ENCODE measurements around the gene SPOCK2. TPM values are rescaled to one million over a fixed set of nuclear protein-coding genes. Genes with fewer than 3 reads are reported as not detected.

SPOCK2 gene
- total and polyA plus RNA-seq, 2 of the 13 experiments (the other 11 are each of a cell fraction or from before 2014, with no cell fraction given) = 8.6 to 30.6 TPM

DNA sequence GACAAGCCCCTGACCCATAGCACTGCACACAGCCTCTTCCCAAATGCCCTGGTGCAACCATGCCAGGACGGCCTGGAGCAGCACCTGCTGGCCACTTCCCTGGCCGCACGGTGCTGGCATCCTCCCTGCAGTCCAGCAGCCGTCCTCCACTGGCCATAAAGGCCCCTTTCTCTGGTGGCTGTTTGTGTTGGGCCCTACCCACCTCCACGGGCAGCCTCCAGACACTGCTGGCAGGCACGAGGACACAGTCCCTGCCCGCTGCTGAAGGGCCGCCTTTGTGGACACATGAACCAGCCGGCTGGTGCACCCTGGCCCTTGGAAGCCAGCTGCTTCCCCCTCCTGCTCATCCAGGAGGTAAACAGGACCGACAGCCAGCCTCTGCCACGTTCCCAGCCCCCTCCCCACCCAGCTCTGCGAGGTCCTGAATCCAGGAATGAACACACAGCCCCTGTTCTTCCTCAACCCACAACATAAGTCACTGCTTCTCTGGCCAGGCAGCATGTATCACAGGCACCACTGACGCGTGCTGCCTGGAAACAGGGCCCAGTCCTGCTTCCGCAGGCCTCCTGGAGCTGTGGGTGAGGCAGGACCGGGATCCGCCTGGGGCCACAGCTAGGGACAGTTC lies 43.8 kb downstream of the SPOCK2 start (continued):
- TF ChIP-seq, protein P1, sequence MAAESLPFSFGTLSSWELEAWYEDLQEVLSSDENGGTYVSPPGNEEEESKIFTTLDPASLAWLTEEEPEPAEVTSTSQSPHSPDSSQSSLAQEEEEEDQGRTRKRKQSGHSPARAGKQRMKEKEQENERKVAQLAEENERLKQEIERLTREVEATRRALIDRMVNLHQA (CRISPR knock-in tag; IDR thresholded peaks at IDR 0.05) = no peak
- TF ChIP-seq, protein P2, sequence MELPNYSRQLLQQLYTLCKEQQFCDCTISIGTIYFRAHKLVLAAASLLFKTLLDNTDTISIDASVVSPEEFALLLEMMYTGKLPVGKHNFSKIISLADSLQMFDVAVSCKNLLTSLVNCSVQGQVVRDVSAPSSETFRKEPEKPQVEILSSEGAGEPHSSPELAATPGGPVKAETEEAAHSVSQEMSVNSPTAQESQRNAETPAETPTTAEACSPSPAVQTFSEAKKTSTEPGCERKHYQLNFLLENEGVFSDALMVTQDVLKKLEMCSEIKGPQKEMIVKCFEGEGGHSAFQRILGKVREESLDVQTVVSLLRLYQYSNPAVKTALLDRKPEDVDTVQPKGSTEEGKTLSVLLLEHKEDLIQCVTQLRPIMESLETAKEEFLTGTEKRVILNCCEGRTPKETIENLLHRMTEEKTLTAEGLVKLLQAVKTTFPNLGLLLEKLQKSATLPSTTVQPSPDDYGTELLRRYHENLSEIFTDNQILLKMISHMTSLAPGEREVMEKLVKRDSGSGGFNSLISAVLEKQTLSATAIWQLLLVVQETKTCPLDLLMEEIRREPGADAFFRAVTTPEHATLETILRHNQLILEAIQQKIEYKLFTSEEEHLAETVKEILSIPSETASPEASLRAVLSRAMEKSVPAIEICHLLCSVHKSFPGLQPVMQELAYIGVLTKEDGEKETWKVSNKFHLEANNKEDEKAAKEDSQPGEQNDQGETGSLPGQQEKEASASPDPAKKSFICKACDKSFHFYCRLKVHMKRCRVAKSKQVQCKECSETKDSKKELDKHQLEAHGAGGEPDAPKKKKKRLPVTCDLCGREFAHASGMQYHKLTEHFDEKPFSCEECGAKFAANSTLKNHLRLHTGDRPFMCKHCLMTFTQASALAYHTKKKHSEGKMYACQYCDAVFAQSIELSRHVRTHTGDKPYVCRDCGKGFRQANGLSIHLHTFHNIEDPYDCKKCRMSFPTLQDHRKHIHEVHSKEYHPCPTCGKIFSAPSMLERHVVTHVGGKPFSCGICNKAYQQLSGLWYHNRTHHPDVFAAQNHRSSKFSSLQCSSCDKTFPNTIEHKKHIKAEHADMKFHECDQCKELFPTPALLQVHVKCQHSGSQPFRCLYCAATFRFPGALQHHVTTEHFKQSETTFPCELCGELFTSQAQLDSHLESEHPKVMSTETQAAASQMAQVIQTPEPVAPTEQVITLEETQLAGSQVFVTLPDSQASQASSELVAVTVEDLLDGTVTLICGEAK (IDR thresholded peaks at IDR 0.05) = no peak
- TF ChIP-seq, protein P2 (CRISPR knock-in tag; IDR thresholded peaks at IDR 0.05) = no peak; the same call in 1 of the 2 replicates
- TF ChIP-seq HCFC1 (IDR thresholded peaks at IDR 0.05; ENCODE audit: low read depth, low read length) (no peak), RARG (CRISPR knock-in tag; IDR thresholded peaks at IDR 0.05; ENCODE audit: low read depth) (no peak), ZNF547 (CRISPR knock-in tag; IDR thresholded peaks at IDR 0.05) (no peak; the same call in 1 of the 2 replicates), ZZZ3 (CRISPR knock-in tag; IDR thresholded peaks at IDR 0.05; ENCODE audit: borderline replicate concordance) (no peak), ZFP82 (CRISPR knock-in tag; IDR thresholded peaks at IDR 0.05; ENCODE audit: borderline replicate concordance) (no peak), GATAD1 (CRISPR knock-in tag; IDR thresholded peaks at IDR 0.05) (0 out of 2 replicates have a peak, but pooled peaks have one; percentile 30), KDM6A (CRISPR knock-in tag; IDR thresholded peaks at IDR 0.05; ENCODE audit: low read depth) (no peak), CC2D1A (CRISPR knock-in tag; IDR thresholded peaks at IDR 0.05) (no peak), ZNF143 (CRISPR knock-in tag; IDR thresholded peaks at IDR 0.05) (no peak), PAX8 (CRISPR knock-in tag; IDR thresholded peaks at IDR 0.05; ENCODE audit: borderline replicate concordance) (no peak), MED8 (CRISPR knock-in tag; IDR thresholded peaks at IDR 0.05; ENCODE audit: insufficient replicate concordance) (no peak), ZFP41 (CRISPR knock-in tag; IDR thresholded peaks at IDR 0.05; ENCODE audit: borderline replicate concordance) (no peak), ZNF883 (CRISPR knock-in tag; IDR thresholded peaks at IDR 0.05; ENCODE audit: not compliant biosample characterization) (no peak), ZNF776 (CRISPR knock-in tag; IDR thresholded peaks at IDR 0.05) (no peak), ZFP37 (CRISPR knock-in tag; IDR thresholded peaks at IDR 0.05; ENCODE audit: borderline replicate concordance) (no peak)
- TF ChIP-seq, protein P3, sequence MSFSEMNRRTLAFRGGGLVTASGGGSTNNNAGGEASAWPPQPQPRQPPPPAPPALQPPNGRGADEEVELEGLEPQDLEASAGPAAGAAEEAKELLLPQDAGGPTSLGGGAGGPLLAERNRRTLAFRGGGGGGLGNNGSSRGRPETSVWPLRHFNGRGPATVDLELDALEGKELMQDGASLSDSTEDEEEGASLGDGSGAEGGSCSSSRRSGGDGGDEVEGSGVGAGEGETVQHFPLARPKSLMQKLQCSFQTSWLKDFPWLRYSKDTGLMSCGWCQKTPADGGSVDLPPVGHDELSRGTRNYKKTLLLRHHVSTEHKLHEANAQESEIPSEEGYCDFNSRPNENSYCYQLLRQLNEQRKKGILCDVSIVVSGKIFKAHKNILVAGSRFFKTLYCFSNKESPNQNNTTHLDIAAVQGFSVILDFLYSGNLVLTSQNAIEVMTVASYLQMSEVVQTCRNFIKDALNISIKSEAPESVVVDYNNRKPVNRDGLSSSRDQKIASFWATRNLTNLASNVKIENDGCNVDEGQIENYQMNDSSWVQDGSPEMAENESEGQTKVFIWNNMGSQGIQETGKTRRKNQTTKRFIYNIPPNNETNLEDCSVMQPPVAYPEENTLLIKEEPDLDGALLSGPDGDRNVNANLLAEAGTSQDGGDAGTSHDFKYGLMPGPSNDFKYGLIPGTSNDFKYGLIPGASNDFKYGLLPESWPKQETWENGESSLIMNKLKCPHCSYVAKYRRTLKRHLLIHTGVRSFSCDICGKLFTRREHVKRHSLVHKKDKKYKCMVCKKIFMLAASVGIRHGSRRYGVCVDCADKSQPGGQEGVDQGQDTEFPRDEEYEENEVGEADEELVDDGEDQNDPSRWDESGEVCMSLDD (CRISPR knock-in tag; IDR thresholded peaks at IDR 0.05; ENCODE audit: borderline replicate concordance) = no peak

All from HepG2 (cell line).